GM21526 (cell line): ENCODE results near the gene OR1L4.

Source experiments
- ATAC-seq: cut with Tn5 transposase; IDR thresholded peaks from one replicate; pipeline ENCODE4 v1.9.1; 2021; ENCODE audit warnings: moderate library complexity; ENCODE audit not compliant: unreplicated experiment, low FRiP score

The OR1L4 gene, protein sequence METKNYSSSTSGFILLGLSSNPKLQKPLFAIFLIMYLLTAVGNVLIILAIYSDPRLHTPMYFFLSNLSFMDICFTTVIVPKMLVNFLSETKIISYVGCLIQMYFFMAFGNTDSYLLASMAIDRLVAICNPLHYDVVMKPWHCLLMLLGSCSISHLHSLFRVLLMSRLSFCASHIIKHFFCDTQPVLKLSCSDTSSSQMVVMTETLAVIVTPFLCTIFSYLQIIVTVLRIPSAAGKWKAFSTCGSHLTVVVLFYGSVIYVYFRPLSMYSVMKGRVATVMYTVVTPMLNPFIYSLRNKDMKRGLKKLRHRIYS

GRCh38 chr9:122723690-122724089 is at the start of gene OR1L4:
Gene OR1L4 (plus strand): TSS chr9:122723990. CDS start chr9:122723990, 0 bp downstream.
- no peak for ATAC-seq

DNA sequence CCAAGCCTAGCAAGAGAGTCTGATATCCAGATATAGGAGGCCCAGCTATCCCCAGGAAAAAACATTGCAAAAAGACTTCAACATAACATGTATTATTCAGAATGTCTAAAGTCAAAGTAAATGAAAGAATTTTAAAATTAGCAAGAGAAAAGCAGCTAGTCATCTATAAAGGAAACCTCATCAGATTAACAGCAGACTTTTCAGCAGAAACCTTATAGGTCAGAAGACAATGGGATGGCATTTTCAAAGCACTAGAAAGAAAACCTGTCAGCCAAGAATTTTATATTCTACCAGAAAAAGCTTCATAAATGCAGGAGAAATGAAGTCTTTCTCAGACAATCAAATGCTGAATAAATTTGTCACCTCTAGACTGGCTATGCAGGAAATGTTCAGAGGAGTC is 38.9 kb upstream of the OR1L4 start:
- no peak for ATAC-seq

- no peak for ATAC-seq
Observed at GRCh38 chr9:122695696-122696095, 28.1 kb upstream of the OR1L4 start.

- no peak for ATAC-seq
Observed at GRCh38 chr9:122718038-122718437, 5.8 kb upstream of the OR1L4 start.

- ATAC-seq = no peak
Observed at GRCh38 chr9:122719218-122719617, 4.6 kb upstream of the OR1L4 start.

- ATAC-seq = no peak
Observed at GRCh38 chr9:122742003-122742402, 18.2 kb downstream of the OR1L4 start, which contains the start of gene OR1L6. Gene OR1L6 (plus strand): TSS chr9:122742303. CDS start chr9:122749848, 7,545 bp downstream.

- no peak for ATAC-seq
Observed at GRCh38 chr9:122754825-122755224, 31.0 kb downstream of the OR1L4 start.

DNA sequence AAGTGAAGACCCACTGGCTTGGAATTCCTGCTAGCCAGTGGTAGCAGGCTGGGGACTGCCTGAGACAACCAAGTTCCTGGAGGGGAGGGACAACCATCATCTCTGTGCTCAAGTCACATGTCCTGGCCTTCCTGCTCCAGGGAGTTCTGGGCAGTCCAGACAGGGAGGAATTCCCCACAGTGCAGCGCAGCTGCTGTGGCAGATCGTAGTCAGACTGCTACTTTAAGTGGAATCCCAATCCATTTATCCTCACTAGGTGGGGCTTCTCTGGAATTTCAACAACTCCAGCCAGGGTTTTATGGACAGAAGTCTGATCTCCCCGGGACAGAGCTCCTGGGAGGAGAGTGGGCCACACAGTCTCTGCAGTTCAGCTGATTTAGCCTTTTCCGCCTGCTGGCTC is 44.0 kb downstream of the OR1L4 start:
- no peak for ATAC-seq
